ENCODE measurements around the gene CACNA2D4.

Gene CACNA2D4

DNA sequence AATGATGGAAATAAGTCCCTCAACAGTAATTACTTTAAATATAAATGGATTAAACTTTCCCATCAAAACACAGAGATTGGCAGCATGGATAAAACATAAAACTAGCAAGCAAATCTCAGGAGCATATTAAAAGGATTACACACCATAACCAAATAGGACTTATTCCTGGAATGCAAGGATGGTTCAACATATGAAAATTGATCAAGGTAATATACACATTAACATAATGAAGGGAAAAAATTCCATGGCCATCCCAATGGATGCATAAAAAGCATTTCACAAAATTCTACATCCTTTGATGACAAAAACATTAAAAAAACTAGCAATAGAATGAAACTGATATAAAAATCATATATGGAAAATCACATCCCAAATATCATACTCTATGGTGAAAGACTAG is 13.6 kb downstream of the CACNA2D4 start:
- no peak overlapping the region for H3K4me3 ChIP-seq (ENCODE audit: control insufficient read depth, low read depth, low read length)
- DNase-seq (ENCODE audit: low read depth), result no peak
- TF ChIP-seq, protein P1, sequence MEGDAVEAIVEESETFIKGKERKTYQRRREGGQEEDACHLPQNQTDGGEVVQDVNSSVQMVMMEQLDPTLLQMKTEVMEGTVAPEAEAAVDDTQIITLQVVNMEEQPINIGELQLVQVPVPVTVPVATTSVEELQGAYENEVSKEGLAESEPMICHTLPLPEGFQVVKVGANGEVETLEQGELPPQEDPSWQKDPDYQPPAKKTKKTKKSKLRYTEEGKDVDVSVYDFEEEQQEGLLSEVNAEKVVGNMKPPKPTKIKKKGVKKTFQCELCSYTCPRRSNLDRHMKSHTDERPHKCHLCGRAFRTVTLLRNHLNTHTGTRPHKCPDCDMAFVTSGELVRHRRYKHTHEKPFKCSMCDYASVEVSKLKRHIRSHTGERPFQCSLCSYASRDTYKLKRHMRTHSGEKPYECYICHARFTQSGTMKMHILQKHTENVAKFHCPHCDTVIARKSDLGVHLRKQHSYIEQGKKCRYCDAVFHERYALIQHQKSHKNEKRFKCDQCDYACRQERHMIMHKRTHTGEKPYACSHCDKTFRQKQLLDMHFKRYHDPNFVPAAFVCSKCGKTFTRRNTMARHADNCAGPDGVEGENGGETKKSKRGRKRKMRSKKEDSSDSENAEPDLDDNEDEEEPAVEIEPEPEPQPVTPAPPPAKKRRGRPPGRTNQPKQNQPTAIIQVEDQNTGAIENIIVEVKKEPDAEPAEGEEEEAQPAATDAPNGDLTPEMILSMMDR (conservative IDR thresholded peaks at IDR 0.05; ENCODE audit: control insufficient read depth, insufficient read depth, low read depth, low read length), result no peak

DNA sequence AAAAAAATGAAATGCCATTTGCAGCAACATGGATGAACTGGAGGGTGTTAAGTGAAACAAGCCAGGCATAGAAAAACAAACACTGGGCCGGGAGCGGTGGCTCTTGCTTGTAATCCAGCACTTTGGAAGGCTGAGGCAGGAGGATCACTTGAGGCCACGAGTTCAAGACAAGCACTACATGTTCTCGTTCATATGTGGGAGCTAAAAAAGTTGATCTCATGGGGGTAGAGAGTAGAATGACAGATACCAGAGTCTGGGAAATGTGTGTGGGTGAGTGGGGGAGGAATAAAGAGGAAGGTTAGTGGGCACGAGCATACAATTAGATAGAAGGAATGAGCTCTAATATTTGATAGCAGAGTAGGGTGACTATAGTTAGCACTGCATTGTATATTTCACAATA is 21.5 kb downstream of the CACNA2D4 start:
- TF ChIP-seq, protein P1 (conservative IDR thresholded peaks at IDR 0.05; ENCODE audit: control insufficient read depth, insufficient read depth, low read depth, low read length), result no peak

DNA sequence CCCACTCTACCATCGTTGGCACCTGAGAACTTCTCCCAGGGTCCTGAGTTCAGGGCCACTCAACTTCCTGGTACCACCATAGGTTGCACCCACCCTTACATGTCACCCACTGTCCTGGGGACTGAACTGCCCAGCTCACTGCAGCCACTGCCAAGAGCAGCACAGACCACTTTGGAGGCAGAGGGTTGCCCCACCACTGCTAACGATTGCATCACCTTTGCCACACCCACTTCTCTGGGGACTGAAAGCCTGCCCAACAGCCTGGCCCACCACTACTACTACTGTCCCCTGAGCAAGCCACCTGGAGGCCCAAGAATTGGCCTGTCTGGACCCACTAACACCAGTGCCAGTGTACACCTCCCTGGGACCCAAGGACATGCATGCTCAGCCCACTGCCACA is 27.6 kb downstream of the CACNA2D4 start:
- H3K4me3 ChIP-seq (ENCODE audit: control insufficient read depth, low read depth, low read length), result no peak overlapping the region
- TF ChIP-seq, protein P1 (conservative IDR thresholded peaks at IDR 0.05; ENCODE audit: control insufficient read depth, insufficient read depth, low read depth, low read length), result no peak
- DNase-seq (ENCODE audit: low read depth), result no peak

More for the DNA sequence above, 21.5 kb downstream of the CACNA2D4 start:
- DNase-seq (ENCODE audit: low read depth), result no peak
- no peak overlapping the region for H3K4me3 ChIP-seq (ENCODE audit: control insufficient read depth, low read depth, low read length)

DNA sequence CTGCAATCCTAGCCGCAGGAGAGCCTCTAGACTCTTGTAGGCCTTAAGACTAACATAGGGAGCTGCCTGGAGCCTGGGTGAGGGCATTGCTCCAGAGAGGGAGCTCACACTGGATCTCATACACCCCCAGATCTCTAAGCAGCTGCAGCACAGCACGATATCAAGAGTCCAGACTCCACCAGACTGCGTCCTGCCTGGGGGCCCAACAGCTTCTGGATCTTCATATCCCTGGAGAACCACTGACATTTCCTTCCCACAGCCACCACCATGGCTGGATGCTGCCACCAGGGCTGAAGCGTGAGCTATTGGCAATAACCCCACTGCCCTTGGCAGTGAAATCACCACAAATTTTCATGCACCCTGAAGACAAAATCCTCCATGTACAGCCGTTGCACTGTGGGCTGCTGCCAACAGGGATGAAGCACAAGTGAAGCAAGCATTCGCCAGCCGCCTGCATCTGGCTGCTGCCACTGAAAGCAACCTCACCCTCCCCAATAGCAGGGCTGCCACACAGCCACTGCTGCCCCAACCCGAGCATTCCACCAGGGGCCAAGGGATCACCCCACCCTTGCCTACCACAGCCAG is 28.2 kb downstream of the CACNA2D4 start:
- TF ChIP-seq, protein P1 (conservative IDR thresholded peaks at IDR 0.05; ENCODE audit: control insufficient read depth, insufficient read depth, low read depth, low read length), result no peak
- no peak overlapping the region for H3K4me3 ChIP-seq (ENCODE audit: control insufficient read depth, low read depth, low read length)
- DNase-seq (ENCODE audit: low read depth), result no peak

DNA sequence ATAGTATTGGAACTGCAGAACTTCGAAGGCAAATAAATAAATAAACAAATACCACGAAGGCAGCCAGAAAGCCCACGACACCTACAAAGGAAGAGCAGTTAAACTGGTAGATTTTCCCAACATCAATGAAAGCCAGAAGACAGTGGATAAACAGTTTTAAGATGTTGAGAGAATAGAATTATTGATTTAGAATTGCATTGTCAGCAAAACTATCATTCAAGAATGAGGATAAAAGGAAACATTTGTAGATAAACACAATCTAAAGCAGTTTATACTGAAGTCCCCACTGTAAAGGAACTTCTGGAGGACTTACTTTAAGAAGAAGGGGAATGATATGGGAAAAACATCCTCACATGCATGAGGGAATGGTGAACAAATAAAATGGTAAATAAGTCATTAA is 29.5 kb downstream of the CACNA2D4 start:
- TF ChIP-seq, protein P1 (conservative IDR thresholded peaks at IDR 0.05; ENCODE audit: control insufficient read depth, insufficient read depth, low read depth, low read length), result no peak
- no peak overlapping the region for H3K4me3 ChIP-seq (ENCODE audit: control insufficient read depth, low read depth, low read length)
- no peak for DNase-seq (ENCODE audit: low read depth)

DNA sequence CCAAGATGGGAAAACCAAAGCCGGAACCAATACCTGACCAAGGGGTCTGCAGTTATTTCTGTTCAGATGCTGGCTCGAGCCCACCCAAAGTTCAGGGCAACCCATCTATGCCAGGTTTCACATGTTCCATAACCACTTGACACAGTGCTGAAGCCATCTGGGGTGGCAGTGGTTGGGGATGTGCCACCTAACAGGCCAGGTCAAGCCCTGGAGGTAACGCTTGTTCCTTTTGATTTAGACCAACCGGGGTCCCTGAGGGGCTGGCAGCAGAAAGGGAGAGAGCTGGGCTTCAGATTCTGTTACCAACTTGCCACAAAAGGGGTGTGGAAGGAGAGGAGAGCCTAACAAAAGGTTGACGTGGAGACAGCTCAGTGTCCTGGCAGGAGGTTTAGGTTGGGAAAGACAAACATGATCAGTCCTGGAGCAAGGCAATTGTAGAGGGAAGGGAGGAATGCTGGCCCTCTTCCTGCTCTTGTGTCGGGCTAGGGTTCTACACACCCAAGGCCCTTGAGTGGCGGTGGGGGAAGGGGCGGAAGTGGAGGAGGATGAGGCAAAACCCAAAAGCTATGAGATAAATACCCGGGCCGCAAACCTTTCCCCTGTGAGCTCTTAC is 31.9 kb downstream of the CACNA2D4 start:
- TF ChIP-seq, protein P1 (conservative IDR thresholded peaks at IDR 0.05; ENCODE audit: control insufficient read depth, insufficient read depth, low read depth, low read length), result no peak
- DNase-seq (ENCODE audit: low read depth), result no peak
- H3K4me3 ChIP-seq (ENCODE audit: control insufficient read depth, low read depth, low read length), result no peak overlapping the region
